Esophagus squamous epithelium (tissue), 4 donors: Measurements from ENCODE around the gene ADAM23.

Experiments
- CTCF ChIP-seq, 6 experiments: fragments of 450-650 bp in 4 of 6; fragments of 200-600 bp in 2 of 6; sonication (generic) in 2 of 6; IDR thresholded peaks; one replicate each; pipeline ENCODE4 v1.5.1; 2016 to 2019; ENCODE audit warnings: antibody characterized with exemption in 6 of 6, mild to moderate bottlenecking in 4 of 6, moderate library complexity in 4 of 6
- POLR2A ChIP-seq, 4 donors: fragments of 450-650 bp; IDR thresholded peaks; one replicate each; pipeline ENCODE4 v1.6.1; 2017; ENCODE audit warnings: antibody characterized with exemption in 4 of 4, mild to moderate bottlenecking in 4 of 4, moderate library complexity in 3 of 4

GRCh38 chr2:206494061-206494460 lies 50.7 kb downstream of the ADAM23 start:
- TF ChIP-seq CTCF (IDR thresholded peaks at IDR 0.05), result no peak
- TF ChIP-seq POLR2A (IDR thresholded peaks at IDR 0.05), result no peak
